SH-SY5Y (cell line): ENCODE results near the gene OSBPL3.

Source experiments
- GATA2 ChIP-seq: IDR thresholded peaks from 2 replicates; pipeline ENCODE4 v1.6.1; 2011; ENCODE audit warnings: mild to moderate bottlenecking, low read depth, low read length
- GATA3 ChIP-seq: IDR thresholded peaks from 2 replicates; pipeline ENCODE4 v1.6.1; 2011; ENCODE audit warnings: low read depth, mild to moderate bottlenecking, low read length, moderate library complexity

DNA sequence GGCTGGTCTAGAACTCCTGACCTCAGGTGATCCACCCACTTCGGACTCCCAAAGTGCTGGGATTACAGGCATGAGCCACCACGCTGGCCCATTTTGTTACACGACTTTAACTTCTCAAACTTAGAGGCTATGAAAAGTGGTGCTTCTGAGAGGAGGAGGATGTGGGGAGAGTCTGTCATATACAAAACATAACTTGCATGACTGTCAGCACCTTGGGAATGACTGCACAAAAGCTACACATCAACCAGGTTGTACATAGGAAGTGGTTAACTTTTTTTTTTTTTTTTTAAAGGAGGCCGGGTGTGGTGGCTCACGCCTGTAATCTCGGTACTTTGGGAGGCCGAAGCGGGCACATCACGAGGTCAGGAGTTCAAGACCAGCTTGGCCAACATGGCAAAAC lies 179.3 kb downstream of the OSBPL3 start:
- TF ChIP-seq GATA2 (no peak), GATA3 (no peak)
